MM.1S (cell line): ENCODE data around the gene CDK2AP2.

Experiments used
- DNase-seq: peaks from one replicate; pipeline ENCODE4 v3.0.0-alpha.2; 2015
- H2AFZ ChIP-seq: fragments of 300-600 bp; sonication (generic); 2 replicates; pipeline ENCODE4 v1.6.0; 2016; ENCODE audit warnings: antibody characterized with exemption, low read length
- H3F3A ChIP-seq: fragments of 300-600 bp; sonication (generic); 2 replicates; pipeline ENCODE4 v1.6.1; 2016; ENCODE audit warnings: mild to moderate bottlenecking, antibody characterized with exemption, low read length, moderate library complexity, mixed read lengths; ENCODE audit not compliant: insufficient read depth
- H3K27ac ChIP-seq: fragments of 300-600 bp; sonication (generic); 2 replicates; pipeline ENCODE4 v1.5.1; 2016; ENCODE audit warnings: mild to moderate bottlenecking, low read length
- H3K27me3 ChIP-seq: fragments of 300-600 bp; sonication (generic); replicated peaks from 2 replicates; pipeline ENCODE4 v1.6.0; 2016; ENCODE audit warnings: low read length; ENCODE audit not compliant: insufficient read depth
- H3K36me3 ChIP-seq: fragments of 300-600 bp; sonication (generic); replicated peaks from 2 replicates; pipeline ENCODE4 v1.6.1; 2016; ENCODE audit warnings: mild to moderate bottlenecking, low read length, mixed read lengths; ENCODE audit not compliant: insufficient read depth
- H3K4me1 ChIP-seq: fragments of 300-600 bp; sonication (generic); 2 replicates; pipeline ENCODE4 v1.6.1; 2016; ENCODE audit warnings: low read length, mixed read lengths
- H3K4me2 ChIP-seq: fragments of 300-600 bp; sonication (generic); 2 replicates; pipeline ENCODE4 v1.6.0; 2016; ENCODE audit warnings: low read depth, low read length
- H3K4me3 ChIP-seq: fragments of 300-600 bp; sonication (generic); 2 replicates; pipeline ENCODE4 v1.5.1; 2016; ENCODE audit warnings: low read length, mixed read lengths
- H3K79me2 ChIP-seq: fragments of 300-600 bp; sonication (generic); 2 replicates; pipeline ENCODE4 v1.6.1; 2016; ENCODE audit warnings: mixed run types, low read length, mixed read lengths
- H3K9ac ChIP-seq: fragments of 300-600 bp; sonication (generic); 2 replicates; pipeline ENCODE4 v1.6.1; 2016; ENCODE audit warnings: low read length, mixed read lengths
- H3K9me2 ChIP-seq: fragments of 300-600 bp; sonication (generic); replicated peaks from 2 replicates; pipeline ENCODE4 v1.6.1; 2016; ENCODE audit warnings: mild to moderate bottlenecking, low read length, mixed read lengths; ENCODE audit not compliant: insufficient read depth
- H3K9me3 ChIP-seq: fragments of 300-600 bp; sonication (generic); replicated peaks from 2 replicates; pipeline ENCODE4 v1.6.1; 2016; ENCODE audit warnings: mild to moderate bottlenecking, low read length, mixed read lengths; ENCODE audit not compliant: insufficient read depth
- H4K20me1 ChIP-seq: fragments of 300-600 bp; sonication (generic); 2 replicates; pipeline ENCODE4 v1.6.1; 2016; ENCODE audit warnings: mild to moderate bottlenecking, low read length, moderate library complexity, mixed read lengths; ENCODE audit not compliant: insufficient read depth
- EZH2 ChIP-seq: fragments of 300-600 bp; sonication (generic); optimal IDR thresholded peaks from 2 replicates; pipeline ENCODE3; 2017; ENCODE audit warnings: low read depth, mild to moderate bottlenecking, antibody characterized with exemption, low read length, mixed read lengths
- EZH2phosphoT487 ChIP-seq: fragments of 300-600 bp; sonication (generic); IDR thresholded peaks from 2 replicates; pipeline ENCODE4 v1.6.1; 2018; ENCODE audit warnings: antibody characterized with exemption, low read length
- TF ChIP-seq, protein P1 (sequence below): fragments of 300-600 bp; sonication (generic); IDR thresholded peaks from 2 replicates; pipeline ENCODE4 v1.5.1; 2016; ENCODE audit warnings: antibody characterized with exemption, low read length, mixed read lengths

Gene CDK2AP2

DNA sequence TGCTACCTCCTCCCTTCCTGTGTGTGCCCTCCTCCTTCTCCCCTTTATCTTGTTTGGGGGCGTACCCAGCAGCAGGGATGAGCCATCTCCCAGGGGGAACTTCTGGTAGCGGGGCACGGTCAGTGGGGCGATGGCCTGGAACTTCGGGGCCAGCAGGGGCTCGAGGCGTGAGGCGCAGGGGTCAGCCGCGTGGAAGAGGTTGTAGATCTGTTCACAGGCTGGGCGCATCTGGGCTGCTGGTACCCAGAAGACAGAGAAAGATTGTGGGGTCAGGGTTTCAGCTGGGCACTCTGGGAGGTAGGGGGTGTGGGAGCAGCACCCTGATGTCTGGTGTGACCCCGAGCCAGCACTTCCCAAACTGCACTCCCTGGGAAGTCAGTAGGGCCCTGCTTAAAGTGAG is 11.8 kb downstream of the CDK2AP2 start:
- Histone ChIP-seq H3K4me1 (no peaks in the 10 kb centered on the region), H3K4me2 (no peak overlapping the region), H3K9me3 (no peaks in the 10 kb centered on the region), H3K4me3 (no peak overlapping the region), H4K20me1 (no peaks in the 10 kb centered on the region), H3K79me2 (no peaks in the 10 kb centered on the region), H2AFZ (no peak overlapping the region), H3K36me3 (no peaks in the 10 kb centered on the region), H3K27ac (no peak overlapping the region), H3K9me2 (no peaks in the 10 kb centered on the region), H3F3A (no peaks in the 10 kb centered on the region), H3K9ac (no peak overlapping the region), H3K27me3 (peaks cover 32% of the 10 kb centered on the region)
- TF ChIP-seq EZH2 (no peak), EZH2phosphoT487 (no peak)
- TF ChIP-seq, protein P1, sequence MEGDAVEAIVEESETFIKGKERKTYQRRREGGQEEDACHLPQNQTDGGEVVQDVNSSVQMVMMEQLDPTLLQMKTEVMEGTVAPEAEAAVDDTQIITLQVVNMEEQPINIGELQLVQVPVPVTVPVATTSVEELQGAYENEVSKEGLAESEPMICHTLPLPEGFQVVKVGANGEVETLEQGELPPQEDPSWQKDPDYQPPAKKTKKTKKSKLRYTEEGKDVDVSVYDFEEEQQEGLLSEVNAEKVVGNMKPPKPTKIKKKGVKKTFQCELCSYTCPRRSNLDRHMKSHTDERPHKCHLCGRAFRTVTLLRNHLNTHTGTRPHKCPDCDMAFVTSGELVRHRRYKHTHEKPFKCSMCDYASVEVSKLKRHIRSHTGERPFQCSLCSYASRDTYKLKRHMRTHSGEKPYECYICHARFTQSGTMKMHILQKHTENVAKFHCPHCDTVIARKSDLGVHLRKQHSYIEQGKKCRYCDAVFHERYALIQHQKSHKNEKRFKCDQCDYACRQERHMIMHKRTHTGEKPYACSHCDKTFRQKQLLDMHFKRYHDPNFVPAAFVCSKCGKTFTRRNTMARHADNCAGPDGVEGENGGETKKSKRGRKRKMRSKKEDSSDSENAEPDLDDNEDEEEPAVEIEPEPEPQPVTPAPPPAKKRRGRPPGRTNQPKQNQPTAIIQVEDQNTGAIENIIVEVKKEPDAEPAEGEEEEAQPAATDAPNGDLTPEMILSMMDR, result no peak
- no peak for DNase-seq

DNA sequence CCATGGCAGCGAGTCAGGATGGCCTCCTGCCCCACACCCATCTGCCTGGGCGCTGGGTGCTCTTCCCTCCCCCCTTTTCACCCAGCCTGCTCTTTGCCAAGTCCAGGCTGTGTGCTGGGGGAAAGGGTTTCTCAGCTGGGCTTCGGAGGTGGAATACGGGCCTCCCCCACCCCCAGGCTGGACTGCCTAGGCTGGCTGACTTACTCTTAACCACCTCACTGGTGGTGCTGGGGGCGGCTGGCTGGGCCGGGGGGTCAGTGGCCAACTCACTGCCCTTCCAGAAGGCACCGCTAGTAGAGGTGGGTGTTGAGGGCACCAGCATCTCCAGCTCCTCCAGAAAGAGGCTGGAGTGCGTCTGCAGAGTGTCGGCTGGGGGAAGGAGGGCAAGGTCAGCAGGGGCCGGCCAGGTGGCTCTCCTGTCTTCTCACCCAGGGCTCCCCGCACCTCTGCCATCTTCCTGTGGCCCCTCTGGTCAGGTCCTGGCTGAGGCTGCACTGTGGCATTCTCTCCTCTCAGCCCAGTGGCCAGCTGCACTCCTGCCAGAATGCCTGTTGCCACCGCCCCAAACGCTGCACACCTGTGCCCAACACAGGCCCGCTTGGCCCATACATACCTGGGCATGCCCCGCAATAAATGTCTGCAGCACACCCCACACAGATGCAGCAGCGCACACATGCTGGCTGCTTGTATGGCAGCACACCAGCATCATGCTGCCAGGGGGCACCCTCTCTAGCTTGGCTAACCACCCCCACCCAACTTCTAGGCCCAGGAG is 12.5 kb downstream of the CDK2AP2 start:
- Histone ChIP-seq H3K9me2 (no peaks in the 10 kb centered on the region), H3K27ac (no peak overlapping the region), H4K20me1 (no peaks in the 10 kb centered on the region), H3K27me3 (peaks cover 26% of the 10 kb centered on the region), H3K4me2 (no peak overlapping the region), H3K9ac (no peak overlapping the region), H3K4me1 (no peaks in the 10 kb centered on the region), H3K9me3 (no peaks in the 10 kb centered on the region), H2AFZ (no peak overlapping the region), H3K79me2 (no peaks in the 10 kb centered on the region), H3F3A (no peaks in the 10 kb centered on the region), H3K36me3 (no peaks in the 10 kb centered on the region), H3K4me3 (no peak overlapping the region)
- TF ChIP-seq EZH2 (no peak), EZH2phosphoT487 (no peak)
- TF ChIP-seq, protein P1, result no peak
- no peak for DNase-seq

DNA sequence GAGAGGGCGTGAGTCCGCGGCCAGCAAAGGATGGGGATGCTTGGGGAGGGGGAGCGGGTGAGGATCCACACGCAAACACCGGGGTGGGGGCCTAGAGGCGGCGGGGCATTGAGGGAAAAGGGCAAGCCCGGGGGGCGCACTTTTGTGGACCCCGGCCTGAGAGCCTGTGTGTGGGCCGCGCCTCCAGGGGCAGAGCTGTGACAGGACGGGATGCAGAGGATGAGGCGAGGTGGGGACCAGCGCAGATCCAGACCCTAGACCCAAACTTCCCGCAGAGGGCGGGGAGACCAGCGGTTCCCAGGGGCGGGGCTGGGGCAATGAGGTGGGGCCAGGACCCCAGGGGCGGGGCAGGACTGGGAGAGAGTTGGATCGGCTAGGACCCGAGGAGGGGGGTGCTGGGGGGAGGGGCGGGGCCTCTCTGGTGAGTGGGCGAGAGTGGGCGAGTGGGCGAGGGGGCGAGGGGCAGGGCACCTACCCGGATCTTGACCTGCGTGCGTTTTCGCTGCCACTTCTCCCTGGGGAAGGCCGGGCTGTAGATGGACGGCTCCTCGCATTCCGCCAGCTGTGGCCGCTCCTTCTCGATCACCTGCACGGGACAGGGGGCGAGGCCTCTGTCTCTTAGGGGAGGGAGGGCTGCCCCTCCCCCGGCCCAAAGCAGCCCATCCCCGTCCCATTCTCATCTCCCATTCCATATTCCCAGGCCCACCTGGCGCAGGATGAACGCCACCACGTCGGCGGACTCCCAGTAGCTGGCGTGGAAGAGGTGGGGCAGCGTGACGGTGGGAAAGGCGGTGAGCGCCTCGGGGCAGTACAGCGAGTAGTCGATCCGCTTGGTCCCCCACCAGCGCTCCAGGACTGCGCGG is 13.4 kb downstream of the CDK2AP2 start:
- no peak overlapping the region for H3K27ac ChIP-seq
- no peaks in the 10 kb centered on the region for H4K20me1 ChIP-seq
- DNase-seq, result no peak
- peaks cover 19% of the 10 kb centered on the region; the same call in 1 of the 2 replicates for H3K27me3 ChIP-seq
- no peak for TF ChIP-seq EZH2
- TF ChIP-seq, protein P1, result no peak
- TF ChIP-seq EZH2phosphoT487, result no peak
- no peaks in the 10 kb centered on the region for H3K4me1 ChIP-seq
- H3K36me3 ChIP-seq, result no peaks in the 10 kb centered on the region
- H3K79me2 ChIP-seq, result no peaks in the 10 kb centered on the region
- no peaks in the 10 kb centered on the region for H3F3A ChIP-seq
- H3K9me3 ChIP-seq, result no peaks in the 10 kb centered on the region
- no peak overlapping the region for H3K4me3 ChIP-seq
- H3K9ac ChIP-seq, result no peak overlapping the region
- H3K9me2 ChIP-seq, result no peaks in the 10 kb centered on the region
- no peak overlapping the region for H3K4me2 ChIP-seq
- H2AFZ ChIP-seq, result no peak overlapping the region
